IMR-90 (cell line): ENCODE data around the gene GRAMD4.

ENCODE experiments used
- BHLHE40 ChIP-seq: fragments of 150-350 bp; IDR thresholded peaks from 2 replicates; pipeline ENCODE4 v1.6.1; 2016; ENCODE audit warnings: mild to moderate bottlenecking, low read depth, low read length
- CEBPB ChIP-seq: IDR thresholded peaks from 2 replicates; pipeline ENCODE4 v1.6.1; 2012; ENCODE audit warnings: low read depth, low read length, improper control_type of control experiment
- CTCF ChIP-seq: conservative IDR thresholded peaks from 2 replicates; pipeline ENCODE4 v1.5.1; 2012; ENCODE audit warnings: mild to moderate bottlenecking, low read depth, low read length, improper control_type of control experiment
- ELK1 ChIP-seq: fragments of 150-350 bp; IDR thresholded peaks from 2 replicates; pipeline ENCODE4 v1.6.1; 2016; ENCODE audit warnings: low read depth, mild to moderate bottlenecking, low read length, moderate library complexity, borderline replicate concordance
- FOS ChIP-seq: fragments of 150-350 bp; IDR thresholded peaks from 2 replicates; pipeline ENCODE4 v1.6.1; 2016; ENCODE audit warnings: low read depth, low read length
- MAFK ChIP-seq: IDR thresholded peaks from 2 replicates; pipeline ENCODE4 v1.6.1; 2012; ENCODE audit warnings: low read depth, low read length, improper control_type of control experiment
- MAZ ChIP-seq: IDR thresholded peaks from 2 replicates; pipeline ENCODE4 v1.6.1; 2012; ENCODE audit warnings: low read depth, mild to moderate bottlenecking, low read length, improper control_type of control experiment, moderate library complexity, borderline replicate concordance
- MXI1 ChIP-seq: IDR thresholded peaks from 2 replicates; pipeline ENCODE4 v1.6.1; 2012; ENCODE audit warnings: low read depth, mild to moderate bottlenecking, low read length, moderate library complexity, borderline replicate concordance
- POLR2A ChIP-seq: IDR thresholded peaks from 2 replicates; pipeline ENCODE4 v1.6.1; 2012; ENCODE audit warnings: mild to moderate bottlenecking, low read depth, low read length
- RAD21 ChIP-seq: IDR thresholded peaks from 2 replicates; pipeline ENCODE4 v1.6.1; 2012; ENCODE audit warnings: low read length, improper control_type of control experiment
- RCOR1 ChIP-seq: IDR thresholded peaks from 2 replicates; pipeline ENCODE4 v1.6.1; 2012; ENCODE audit warnings: mild to moderate bottlenecking, low read length, improper control_type of control experiment; ENCODE audit not compliant: insufficient replicate concordance
- RFX5 ChIP-seq: IDR thresholded peaks from 2 replicates; pipeline ENCODE4 v1.8.0; 2012; ENCODE audit warnings: low read depth, mild to moderate bottlenecking, low read length, moderate library complexity
- SMC3 ChIP-seq: fragments of 150-350 bp; IDR thresholded peaks from 2 replicates; pipeline ENCODE4 v1.6.1; 2016; ENCODE audit warnings: low read depth, mild to moderate bottlenecking, antibody characterized with exemption, low read length, moderate library complexity
- USF2 ChIP-seq: fragments of 150-350 bp; IDR thresholded peaks from 2 replicates; pipeline ENCODE4 v1.6.1; 2017; ENCODE audit warnings: mild to moderate bottlenecking, antibody characterized with exemption, low read length, low read depth

- no peak for TF ChIP-seq POLR2A
- TF ChIP-seq CTCF: no peak
- TF ChIP-seq RAD21: no peak
- no peak for TF ChIP-seq MAZ
- TF ChIP-seq RCOR1: no peak
- TF ChIP-seq USF2: no peak
- no peak for TF ChIP-seq CEBPB
- no peak for TF ChIP-seq SMC3
- TF ChIP-seq MAFK: no peak
- TF ChIP-seq ELK1: no peak
- no peak for TF ChIP-seq BHLHE40
- TF ChIP-seq RFX5: no peak
- TF ChIP-seq FOS: no peak
- no peak for TF ChIP-seq MXI1
Measured at GRCh38 chr22:46699091-46699490, 78.9 kb downstream of the GRAMD4 start.
